ENCODE measurements around the gene RRAS. TPM values are rescaled to one million over a fixed set of nuclear protein-coding genes. Genes with fewer than 3 reads are reported as not detected.

The RRAS gene
- total RNA-seq, 1 donor from 2014 or later = 67.7 TPM

GRCh38 chr19:49683814-49684250 lies 43.9 kb upstream of the RRAS start:
- H3K9me3 Mint-ChIP-seq (ENCODE audit: unreplicated experiment) = no peaks in the 10 kb centered on the region
- H3K27ac Mint-ChIP-seq (ENCODE audit: unreplicated experiment) = no peak overlapping the region

GRCh38 chr19:49682274-49682673 lies 42.3 kb upstream of the RRAS start:
- H3K27ac Mint-ChIP-seq (ENCODE audit: unreplicated experiment) = no peak overlapping the region
- DNase-seq (ENCODE audit: extremely low spot score, unreplicated experiment) = no peak
- peaks cover 28% of the 10 kb centered on the region for H3K4me1 Mint-ChIP-seq (ENCODE audit: unreplicated experiment)
- H3K27me3 Mint-ChIP-seq (ENCODE audit: unreplicated experiment) = no peaks in the 10 kb centered on the region
- H3K9me3 Mint-ChIP-seq (ENCODE audit: unreplicated experiment) = no peaks in the 10 kb centered on the region
- peaks cover 15% of the 10 kb centered on the region for H3K36me3 Mint-ChIP-seq (ENCODE audit: unreplicated experiment)
- H3K4me3 Mint-ChIP-seq (ENCODE audit: unreplicated experiment) = no peak overlapping the region
- TF ChIP-seq CTCF (IDR thresholded peaks at IDR 0.05) = no peak

More at GRCh38 chr19:49683814-49684250, 43.9 kb upstream of the RRAS start:
- no peaks in the 10 kb centered on the region for H3K27me3 Mint-ChIP-seq (ENCODE audit: unreplicated experiment)
- TF ChIP-seq CTCF (IDR thresholded peaks at IDR 0.05) = no peak
- peaks cover 23% of the 10 kb centered on the region for H3K4me1 Mint-ChIP-seq (ENCODE audit: unreplicated experiment)
- DNase-seq (ENCODE audit: extremely low spot score, unreplicated experiment) = no peak
- no peak overlapping the region for H3K4me3 Mint-ChIP-seq (ENCODE audit: unreplicated experiment)
- H3K36me3 Mint-ChIP-seq (ENCODE audit: unreplicated experiment) = peaks cover 19% of the 10 kb centered on the region

GRCh38 chr19:49681830-49682229 lies 41.9 kb upstream of the RRAS start:
- peaks cover 15% of the 10 kb centered on the region for H3K36me3 Mint-ChIP-seq (ENCODE audit: unreplicated experiment)
- DNase-seq (ENCODE audit: extremely low spot score, unreplicated experiment) = no peak
- no peak overlapping the region for H3K4me3 Mint-ChIP-seq (ENCODE audit: unreplicated experiment)
- H3K9me3 Mint-ChIP-seq (ENCODE audit: unreplicated experiment) = no peaks in the 10 kb centered on the region
- no peaks in the 10 kb centered on the region for H3K27me3 Mint-ChIP-seq (ENCODE audit: unreplicated experiment)
- peaks cover 27% of the 10 kb centered on the region for H3K4me1 Mint-ChIP-seq (ENCODE audit: unreplicated experiment)
- no peak overlapping the region for H3K27ac Mint-ChIP-seq (ENCODE audit: unreplicated experiment)
- no peak for TF ChIP-seq CTCF (IDR thresholded peaks at IDR 0.05)

GRCh38 chr19:49680421-49681351 lies 40.7 kb upstream of the RRAS start:
- H3K4me3 Mint-ChIP-seq (ENCODE audit: unreplicated experiment) = peak overlapping the region; percentile 18
- no peaks in the 10 kb centered on the region for H3K9me3 Mint-ChIP-seq (ENCODE audit: unreplicated experiment)
- peak overlapping the region; percentile 47 for H3K27ac Mint-ChIP-seq (ENCODE audit: unreplicated experiment)
- H3K27me3 Mint-ChIP-seq (ENCODE audit: unreplicated experiment) = no peaks in the 10 kb centered on the region
- peak; percentile 98 for DNase-seq (ENCODE audit: extremely low spot score, unreplicated experiment)
- peaks cover 31% of the 10 kb centered on the region for H3K4me1 Mint-ChIP-seq (ENCODE audit: unreplicated experiment)
- peaks cover 13% of the 10 kb centered on the region for H3K36me3 Mint-ChIP-seq (ENCODE audit: unreplicated experiment)
- TF ChIP-seq CTCF (IDR thresholded peaks at IDR 0.05) = peak; percentile 100

- Mint-ChIP-seq H3K9me3 (ENCODE audit: unreplicated experiment) (no peaks in the 10 kb centered on the region), H3K27ac (ENCODE audit: unreplicated experiment) (peak overlapping the region; percentile 47), H3K4me3 (ENCODE audit: unreplicated experiment) (no peak overlapping the region), H3K4me1 (ENCODE audit: unreplicated experiment) (peaks cover 31% of the 10 kb centered on the region), H3K36me3 (ENCODE audit: unreplicated experiment) (peaks cover 6% of the 10 kb centered on the region), H3K27me3 (ENCODE audit: unreplicated experiment) (no peaks in the 10 kb centered on the region)
- no peak for TF ChIP-seq CTCF (IDR thresholded peaks at IDR 0.05)
- no peak for DNase-seq (ENCODE audit: extremely low spot score, unreplicated experiment)
Observed at GRCh38 chr19:49679771-49680413, 39.9 kb upstream of the RRAS start.
